NK-92 (cell line): ENCODE measurements around the gene MLPH.

Experiments
- DNase-seq: peaks from one replicate; lab custom pipeline; 2025; ENCODE audit not compliant: unreplicated experiment; lab: John Stamatoyannopoulos, UW

The MLPH gene

GRCh38 chr2:237486819-237487448 lies at the start of gene MLPH:
MLPH (plus strand) TSS chr2:237487251; CDS start chr2:237493427, 6,176 bp downstream.
- DNase-seq = no peak

- DNase-seq = no peak
Observed at GRCh38 chr2:237437566-237437965, 49.5 kb upstream of the MLPH start.

GRCh38 chr2:237438080-237438940 lies 48.7 kb upstream of the MLPH start:
- no peak for DNase-seq

GRCh38 chr2:237440819-237441281 lies 46.2 kb upstream of the MLPH start:
- DNase-seq = no peak

- no peak for DNase-seq
Observed at GRCh38 chr2:237441605-237442274, 45.3 kb upstream of the MLPH start.

- DNase-seq = no peak
Observed at GRCh38 chr2:237444071-237444470, 43.0 kb upstream of the MLPH start.

GRCh38 chr2:237445611-237446337 lies 41.3 kb upstream of the MLPH start:
- DNase-seq = no peak

GRCh38 chr2:237446338-237446665 lies 40.7 kb upstream of the MLPH start:
- DNase-seq = no peak

GRCh38 chr2:237447496-237447895 lies 39.6 kb upstream of the MLPH start:
- no peak for DNase-seq

GRCh38 chr2:237448171-237448570 lies 38.9 kb upstream of the MLPH start:
- no peak for DNase-seq

- DNase-seq = no peak
Observed at GRCh38 chr2:237448626-237449025, 38.4 kb upstream of the MLPH start.

- no peak for DNase-seq
Observed at GRCh38 chr2:237449193-237449881, 37.7 kb upstream of the MLPH start.

GRCh38 chr2:237450108-237450507 lies 36.9 kb upstream of the MLPH start:
- DNase-seq = no peak

- no peak for DNase-seq
Observed at GRCh38 chr2:237450583-237450982, 36.5 kb upstream of the MLPH start.

- no peak for DNase-seq
Observed at GRCh38 chr2:237451643-237452469, 35.2 kb upstream of the MLPH start.

GRCh38 chr2:237452861-237453260 lies 34.2 kb upstream of the MLPH start:
- DNase-seq = no peak

GRCh38 chr2:237453671-237454070 lies 33.4 kb upstream of the MLPH start:
- no peak for DNase-seq

- no peak for DNase-seq
Observed at GRCh38 chr2:237455764-237456163, 31.3 kb upstream of the MLPH start.

- no peak for DNase-seq
Observed at GRCh38 chr2:237456200-237456843, 30.7 kb upstream of the MLPH start.
